PC-3 (cell line): ENCODE results near the gene LMTK3. TPM values are rescaled to one million over a fixed set of nuclear protein-coding genes. Genes with fewer than 3 reads are reported as not detected.
A peak's percentile ranks its signal among the peaks of the same experiment; 100 is the strongest.

Source experiments
- ATAC-seq: fragments of 200-7000 bp; cut with Tn5 transposase; 2 replicates; pipeline ENCODE4 v1.9.1; 2020; ENCODE audit warnings: mild to moderate bottlenecking, moderate library complexity
- BruUV-seq: library from RNA; stranded (reverse); fragments of 400-500 nt; replicated peaks from 2 replicates; lab custom pipeline; 2021; lab: Mats Ljungman, UMichigan
- CTCF ChIA-PET: fragments of 300-600 bp; sonication (Branson Sonifier 250); formaldehyde crosslinking; loops from one replicate; lab custom pipeline; 2022; ENCODE audit warnings: antibody characterized with exemption; lab: Charles Lee
- POLR2A ChIA-PET: fragments of 300-600 bp; sonication (Branson Sonifier 250); formaldehyde crosslinking; loops from one replicate; lab custom pipeline; 2022; ENCODE audit warnings: antibody characterized with exemption; ENCODE audit not compliant: unreplicated experiment; lab: Charles Lee
- DNase-seq: peaks from one replicate; pipeline ENCODE4 v3.0.0-alpha.2; 2015
- H2AFZ ChIP-seq: fragments of 300-600 bp; sonication (generic); 2 replicates; pipeline ENCODE4 v1.6.0; 2016; ENCODE audit warnings: antibody characterized with exemption, low read length
- H3F3A ChIP-seq: fragments of 300-600 bp; sonication (generic); one replicate; pipeline ENCODE4 v1.6.0; 2017; ENCODE audit warnings: antibody characterized with exemption, low read length, control low read depth, mild to moderate bottlenecking; ENCODE audit not compliant: unreplicated experiment
- H3K27ac ChIP-seq: fragments of 300-600 bp; sonication (generic); 2 replicates; pipeline ENCODE4 v1.5.1; 2016; ENCODE audit warnings: mild to moderate bottlenecking, low read length
- H3K27me3 ChIP-seq: fragments of 300-600 bp; sonication (generic); 2 replicates; pipeline ENCODE4 v1.6.1; 2016; ENCODE audit warnings: low read length, mixed read lengths
- H3K36me3 ChIP-seq: fragments of 300-600 bp; sonication (generic); 2 replicates; pipeline ENCODE4 v1.6.1; 2016; ENCODE audit warnings: low read depth, mixed run types, low read length, mixed read lengths
- H3K4me1 ChIP-seq: fragments of 300-600 bp; sonication (generic); 2 replicates; pipeline ENCODE4 v1.5.1; 2016; ENCODE audit warnings: low read length; ENCODE audit not compliant: insufficient read depth
- H3K4me2 ChIP-seq: fragments of 300-600 bp; sonication (generic); 2 replicates; pipeline ENCODE4 v1.6.0; 2016; ENCODE audit warnings: low read length
- H3K4me3 ChIP-seq: fragments of 300-600 bp; sonication (generic); 2 replicates; pipeline ENCODE4 v1.5.1; 2016; ENCODE audit warnings: mild to moderate bottlenecking, low read length, mixed read lengths
- H3K79me2 ChIP-seq: fragments of 300-600 bp; sonication (generic); 2 replicates; pipeline ENCODE4 v1.6.1; 2017; ENCODE audit warnings: low read length, mixed read lengths
- H3K9ac ChIP-seq: fragments of 300-600 bp; sonication (generic); 2 replicates; pipeline ENCODE4 v1.6.0; 2016; ENCODE audit warnings: mild to moderate bottlenecking, low read length
- H3K9me2 ChIP-seq: fragments of 300-600 bp; sonication (generic); replicated peaks from 2 replicates; pipeline ENCODE4 v1.6.1; 2016; ENCODE audit warnings: mixed run types, low read length, mixed read lengths
- H3K9me3 ChIP-seq: fragments of 300-600 bp; sonication (generic); 2 replicates; pipeline ENCODE4 v1.6.1; 2016; ENCODE audit warnings: low read length, mixed read lengths
- H4K20me1 ChIP-seq: fragments of 300-600 bp; sonication (generic); 2 replicates; pipeline ENCODE4 v1.6.1; 2016; ENCODE audit warnings: low read length, mixed read lengths
- CTCF ChIP-seq: fragments of 300-600 bp; sonication (generic); conservative IDR thresholded peaks from 2 replicates; pipeline ENCODE4 v1.5.1; 2017; ENCODE audit warnings: antibody characterized with exemption, low read depth, mild to moderate bottlenecking, low read length
- EZH2 ChIP-seq: fragments of 300-600 bp; sonication (generic); IDR thresholded peaks from one replicate; pipeline ENCODE4 v1.6.1; 2017; ENCODE audit warnings: antibody characterized with exemption, mild to moderate bottlenecking, low read length; ENCODE audit not compliant: unreplicated experiment
- EZH2phosphoT487 ChIP-seq: fragments of 300-600 bp; sonication (generic); IDR thresholded peaks from 2 replicates; pipeline ENCODE4 v1.6.1; 2018; ENCODE audit warnings: mild to moderate bottlenecking, antibody characterized with exemption, low read length, borderline replicate concordance
- intact Hi-C: fragments of 100-400 bp; cut with micrococcal nuclease; formaldehyde crosslinking; loops from 2 replicates; pipeline ENCODE4 v1.9.0; 2023
- total RNA-seq: library from RNA; depleted of rRNA; stranded (reverse); fragments of >200 nt; gene quantifications from 2 replicates; pipeline ENCODE4 v1.2.3, GENCODE V29; 2014

LMTK3 gene
- total RNA-seq, 1 experiment from 2014 or later = 4.8 TPM

GRCh38 chr19:48500830-48501493 lies 10.7 kb downstream of the LMTK3 start:
- Histone ChIP-seq H3K9me2 (no peaks in the 10 kb centered on the region), H3K9ac (peak overlapping the region; percentile 55), H4K20me1 (no peaks in the 10 kb centered on the region), H3K79me2 (no peaks in the 10 kb centered on the region), H3K27me3 (no peaks in the 10 kb centered on the region), H3K27ac (peak overlapping the region; percentile 61; the same call in 1 of the 2 replicates), H3F3A (no peaks in the 10 kb centered on the region), H3K4me2 (peak overlapping the region; percentile 98), H3K9me3 (no peaks in the 10 kb centered on the region), H3K36me3 (no peaks in the 10 kb centered on the region), H3K4me1 (peaks cover 12% of the 10 kb centered on the region), H3K4me3 (peak overlapping the region; percentile 82), H2AFZ (peak overlapping the region; percentile 81)
- ChIA-PET POLR2A (no interaction called here), CTCF (no interaction called here)
- DNase-seq = no peak
- TF ChIP-seq EZH2 = no peak
- TF ChIP-seq EZH2phosphoT487 = no peak
- no peak for TF ChIP-seq CTCF
- BruUV-seq = TSS peak; percentile 66
- peak; percentile 3 for ATAC-seq
- intact Hi-C loops = no loop called here

- no peak overlapping the region for H3K27ac ChIP-seq
- no peaks in the 10 kb centered on the region for H3K9me2 ChIP-seq
- POLR2A ChIA-PET = no interaction called here
- H3K27me3 ChIP-seq = no peaks in the 10 kb centered on the region
- CTCF ChIA-PET = no interaction called here
- ATAC-seq (no peak), DNase-seq (no peak)
- H3K9ac ChIP-seq = no peak overlapping the region
- no peaks in the 10 kb centered on the region for H3F3A ChIP-seq
- BruUV-seq = no TSS peak
- H4K20me1 ChIP-seq = no peaks in the 10 kb centered on the region
- TF ChIP-seq EZH2phosphoT487 (no peak), CTCF (no peak), EZH2 (no peak)
- no peak overlapping the region for H3K4me2 ChIP-seq
- no peak overlapping the region for H3K4me3 ChIP-seq
- H2AFZ ChIP-seq = no peak overlapping the region
- no peaks in the 10 kb centered on the region for H3K79me2 ChIP-seq
- H3K9me3 ChIP-seq = no peaks in the 10 kb centered on the region
- H3K4me1 ChIP-seq = peaks cover 12% of the 10 kb centered on the region
- no peaks in the 10 kb centered on the region for H3K36me3 ChIP-seq
- intact Hi-C loops = no loop called here
These were observed 12.1 kb downstream of the LMTK3 start for GRCh38 chr19:48499316-48500090.
